HG03575 (cell line): ENCODE measurements around the gene SERPINB5.

Source experiments
- ATAC-seq: cut with Tn5 transposase; IDR thresholded peaks from one replicate; pipeline ENCODE4 v1.9.1; 2021; ENCODE audit not compliant: unreplicated experiment, insufficient number of reproducible peaks, low FRiP score; ENCODE audit errors: extremely low read depth

The SERPINB5 gene

DNA sequence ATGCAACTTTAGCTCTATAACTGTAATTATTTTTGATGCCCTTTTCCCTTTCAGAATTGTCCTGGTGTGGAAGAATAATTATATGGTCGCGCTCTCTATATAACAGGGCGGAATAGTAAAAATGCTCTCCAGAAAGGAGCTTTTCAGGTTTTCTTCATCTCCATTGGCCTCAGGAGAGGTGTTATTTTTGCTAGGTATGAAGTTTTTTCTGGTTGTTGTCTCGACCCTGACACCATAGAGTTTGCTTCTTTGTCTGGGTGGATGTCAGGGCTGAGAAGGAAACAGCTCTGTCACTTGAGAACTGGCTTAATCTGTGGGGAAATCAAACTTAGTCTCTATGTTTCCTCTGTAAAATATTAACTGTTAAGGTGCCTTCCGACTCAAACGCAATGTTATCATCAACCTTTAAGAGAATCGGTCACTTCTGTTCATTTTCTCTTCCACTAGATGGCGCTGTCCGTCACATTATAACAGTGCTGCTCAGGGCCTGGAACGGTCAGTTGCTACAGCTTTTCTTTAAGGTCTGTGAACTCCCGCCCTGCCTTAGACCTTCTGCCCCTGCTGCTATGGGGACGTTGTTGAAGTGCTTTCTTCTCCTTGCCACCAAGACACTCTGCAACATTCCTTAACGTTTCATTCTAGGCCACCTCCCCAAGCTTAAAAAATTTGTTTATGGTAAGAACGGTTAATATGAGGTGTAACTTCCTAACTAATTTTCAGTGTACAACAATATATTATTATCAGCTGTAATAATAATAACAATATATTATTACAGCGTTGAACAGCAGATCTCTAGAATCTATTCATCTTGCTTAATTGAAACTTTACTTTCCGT, 41.6 kb downstream of the SERPINB5 start:
- ATAC-seq = peak; percentile 85

- ATAC-seq = no peak
These were observed 43.4 kb downstream of the SERPINB5 start for GRCh38 chr18:63520053-63520685.

DNA sequence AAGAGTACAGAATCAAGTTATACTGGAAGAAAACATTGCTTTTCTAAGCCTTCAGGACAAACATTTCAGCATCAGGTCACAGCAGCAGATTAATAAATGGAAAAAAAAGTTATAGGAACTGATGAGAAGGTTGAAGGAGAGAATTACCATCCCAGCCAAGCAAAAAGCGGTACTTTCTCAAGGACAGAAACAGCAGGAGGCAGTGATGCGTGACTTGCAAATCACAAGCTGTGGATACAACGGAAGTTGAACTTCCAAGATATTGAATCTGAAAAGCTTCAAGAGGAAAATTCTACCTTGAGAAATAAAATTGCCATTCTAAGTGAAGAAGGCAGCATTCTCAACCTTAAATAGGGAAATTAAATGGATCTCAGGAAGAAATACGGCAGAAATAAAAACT, 46.9 kb downstream of the SERPINB5 start:
- no peak for ATAC-seq

DNA sequence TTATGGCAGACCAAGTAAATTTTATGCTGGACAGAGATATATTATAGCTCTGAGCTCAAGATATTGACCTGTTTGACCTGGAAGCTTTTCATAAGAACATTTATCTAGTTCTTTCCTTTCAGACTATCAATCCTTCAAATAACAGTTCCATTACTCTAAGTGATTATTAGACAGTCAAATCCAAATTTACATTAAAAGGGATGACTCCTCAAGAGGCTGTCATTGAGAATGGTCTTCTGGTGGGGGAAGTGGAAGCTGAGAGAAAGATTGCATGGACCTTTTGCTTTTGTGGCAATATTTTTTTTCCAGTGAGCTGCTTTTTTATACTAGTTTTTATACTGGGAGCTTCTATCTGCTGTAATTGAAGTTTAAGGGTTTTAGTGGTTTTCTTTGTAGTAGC, 50.5 kb downstream of the SERPINB5 start:
- no peak for ATAC-seq

- ATAC-seq = no peak
These were observed 52.2 kb downstream of the SERPINB5 start for GRCh38 chr18:63528863-63529492.

DNA sequence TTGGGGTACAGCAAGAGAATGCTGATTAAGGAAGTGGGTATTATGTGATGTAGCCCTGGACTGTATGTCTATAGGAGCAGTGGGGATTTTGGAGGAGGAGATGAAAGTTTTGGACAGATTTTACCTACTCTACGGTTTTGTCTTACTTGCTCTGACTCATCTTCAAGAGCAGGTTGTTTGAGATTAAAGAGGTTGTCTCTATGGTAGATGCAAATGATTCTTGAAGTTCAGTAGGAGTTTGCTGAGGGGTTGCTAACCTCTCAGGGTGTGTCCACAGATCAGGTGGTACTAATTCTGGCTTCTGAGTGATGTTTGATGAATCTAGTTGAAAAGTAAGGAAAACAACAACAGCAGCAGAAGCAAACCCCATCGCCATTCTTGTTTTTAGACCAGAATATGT, 55.7 kb downstream of the SERPINB5 start:
- ATAC-seq = no peak

DNA sequence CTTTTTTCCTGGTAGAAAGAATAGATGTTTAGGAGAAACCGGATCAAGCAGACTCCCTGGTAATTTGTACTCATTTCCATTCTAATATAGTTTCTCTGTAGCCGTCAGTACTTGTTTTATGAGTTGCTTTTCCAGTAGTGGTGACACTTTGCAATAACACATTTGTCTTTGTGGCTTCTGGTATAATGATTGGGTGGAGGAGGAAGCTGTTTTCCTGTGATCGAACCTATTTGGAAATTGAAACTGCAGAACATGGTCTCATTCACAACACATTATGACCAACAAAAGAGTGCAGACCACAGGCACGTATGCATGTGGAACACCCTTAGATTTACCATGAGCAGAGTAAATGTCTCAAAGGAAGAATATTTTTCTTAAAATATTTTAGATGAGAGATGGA, 57.9 kb downstream of the SERPINB5 start:
- peak; percentile 69 for ATAC-seq

- no peak for ATAC-seq
These were observed 63.2 kb downstream of the SERPINB5 start for GRCh38 chr18:63539904-63540510.

- no peak for ATAC-seq
These were observed 65.3 kb downstream of the SERPINB5 start, which contains the start of gene SERPINB12 for GRCh38 chr18:63542069-63542468. TSS of gene SERPINB12 (plus strand) at chr18:63542369. CDS start at chr18:63556160, 13,791 bp downstream.

DNA sequence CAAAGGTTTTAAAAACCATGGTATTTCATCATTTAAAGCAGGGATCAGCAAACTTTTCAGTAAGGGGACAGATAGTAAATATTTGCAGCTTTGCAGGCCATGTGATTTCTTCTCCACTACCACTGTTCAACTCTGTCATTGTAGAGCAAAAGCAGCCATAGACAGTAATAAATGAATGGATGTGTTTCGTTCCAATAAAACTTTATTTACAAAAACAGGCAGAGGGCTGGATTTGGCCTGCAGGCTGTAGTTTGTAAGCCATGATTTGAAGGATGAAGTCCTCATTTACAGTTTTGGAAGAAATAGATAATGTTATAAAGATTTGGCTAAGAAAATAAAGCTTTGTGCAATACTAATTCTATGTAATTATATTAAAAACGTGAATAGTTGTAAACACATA, 67.3 kb downstream of the SERPINB5 start:
- ATAC-seq = no peak

- no peak for ATAC-seq
These were observed 68.2 kb downstream of the SERPINB5 start for GRCh38 chr18:63545000-63545399.

DNA sequence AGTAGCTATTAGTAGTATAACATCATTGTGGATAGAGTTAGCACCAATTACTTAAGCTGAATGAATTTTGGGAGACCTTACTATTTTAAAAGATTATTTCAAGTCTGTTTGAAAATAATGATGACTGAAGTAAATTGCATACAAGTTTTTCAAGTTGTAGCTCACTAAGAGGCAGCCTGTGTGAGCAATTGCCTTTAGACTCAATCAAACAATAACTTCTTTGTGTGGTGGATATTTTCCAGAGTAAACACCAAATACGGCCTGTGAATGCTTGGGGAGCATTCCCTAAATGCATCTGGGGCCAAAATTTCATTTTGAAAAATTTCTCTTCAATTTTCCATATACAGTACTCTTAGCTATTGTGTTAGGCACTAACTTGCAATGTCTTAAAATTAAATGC, 73.3 kb downstream of the SERPINB5 start:
- ATAC-seq = no peak

- no peak for ATAC-seq
These were observed 75.0 kb downstream of the SERPINB5 start for GRCh38 chr18:63551769-63552168.

DNA sequence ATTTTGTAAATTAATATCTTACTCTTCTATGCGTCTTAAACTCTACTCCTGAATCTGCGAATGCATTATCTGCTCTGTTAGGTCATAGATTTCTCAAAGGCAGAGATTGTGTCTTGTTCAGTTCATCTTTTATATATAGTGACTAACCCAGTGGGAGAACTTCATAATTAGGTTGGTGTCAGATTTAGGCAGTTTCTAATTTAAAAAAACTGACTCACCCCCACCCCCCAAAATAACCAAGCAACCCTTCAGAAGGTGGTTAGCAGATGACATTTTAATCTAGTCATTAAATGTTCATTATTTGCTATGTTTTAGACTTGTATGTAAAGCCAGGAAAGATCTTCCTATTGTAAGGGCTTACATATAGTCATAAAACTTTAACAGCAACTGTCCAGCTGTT, 75.8 kb downstream of the SERPINB5 start:
- no peak for ATAC-seq

GRCh38 chr18:63553081-63553480, 76.3 kb downstream of the SERPINB5 start:
- ATAC-seq = no peak
